GM23248 (cell line): ENCODE measurements around the gene ZNF653. TPM values are rescaled to one million over a fixed set of nuclear protein-coding genes. Genes with fewer than 3 reads are reported as not detected.

Experiments
- DNase-seq: peaks from one replicate; pipeline ENCODE4 v3.0.0-alpha.2; 2015
- H2AFZ ChIP-seq: fragments of 200-600 bp; sonication (generic); 2 replicates; pipeline ENCODE4 v1.6.1; 2016; ENCODE audit warnings: antibody characterized with exemption
- H3F3A ChIP-seq: fragments of 200-600 bp; sonication (generic); 2 replicates; pipeline ENCODE4 v1.6.1; 2016; ENCODE audit warnings: mild to moderate bottlenecking, antibody characterized with exemption, mixed run types; ENCODE audit not compliant: insufficient read depth
- H3K27ac ChIP-seq: fragments of 200-600 bp; sonication (generic); 2 replicates; pipeline ENCODE4 v1.5.1; 2016; ENCODE audit warnings: mild to moderate bottlenecking
- H3K27me3 ChIP-seq: fragments of 200-600 bp; sonication (generic); replicated peaks from 2 replicates; pipeline ENCODE4 v1.6.1; 2016; ENCODE audit warnings: mild to moderate bottlenecking; ENCODE audit not compliant: insufficient read depth
- H3K36me3 ChIP-seq: fragments of 200-600 bp; sonication (generic); 2 replicates; pipeline ENCODE4 v1.6.1; 2016; ENCODE audit warnings: low read depth, mild to moderate bottlenecking
- H3K4me1 ChIP-seq: fragments of 200-600 bp; sonication (generic); 2 replicates; pipeline ENCODE4 v1.6.1; 2016; ENCODE audit warnings: mild to moderate bottlenecking; ENCODE audit not compliant: insufficient read depth
- H3K4me2 ChIP-seq: fragments of 200-600 bp; sonication (generic); one replicate; pipeline ENCODE4 v1.6.1; 2016; ENCODE audit warnings: mild to moderate bottlenecking; ENCODE audit not compliant: unreplicated experiment
- H3K4me3 ChIP-seq: fragments of 200-600 bp; sonication (generic); 2 replicates; pipeline ENCODE4 v1.5.1; 2016; ENCODE audit warnings: mild to moderate bottlenecking
- H3K79me2 ChIP-seq: fragments of 200-600 bp; sonication (generic); 2 replicates; pipeline ENCODE4 v1.6.1; 2016; ENCODE audit warnings: mild to moderate bottlenecking; ENCODE audit not compliant: insufficient read depth
- H3K9ac ChIP-seq: fragments of 200-600 bp; sonication (generic); 2 replicates; pipeline ENCODE4 v1.6.1; 2016; ENCODE audit warnings: mild to moderate bottlenecking
- H3K9me2 ChIP-seq: fragments of 200-600 bp; sonication (generic); 2 replicates; pipeline ENCODE4 v1.6.1; 2016; ENCODE audit warnings: mixed run types, mild to moderate bottlenecking, moderate library complexity; ENCODE audit not compliant: insufficient read depth
- H3K9me3 ChIP-seq: fragments of 200-600 bp; sonication (generic); one replicate; pipeline ENCODE4 v1.6.1; 2017; ENCODE audit warnings: low read depth
- H4K20me1 ChIP-seq: fragments of 200-600 bp; sonication (generic); 2 replicates; pipeline ENCODE4 v1.6.0; 2016; ENCODE audit not compliant: insufficient read depth
- EZH2 ChIP-seq: fragments of 200-600 bp; sonication (generic); IDR thresholded peaks from 2 replicates; pipeline ENCODE4 v1.6.1; 2018; ENCODE audit warnings: antibody characterized with exemption, mild to moderate bottlenecking; ENCODE audit not compliant: insufficient read depth, poor library complexity, severe bottlenecking
- EZH2phosphoT487 ChIP-seq: fragments of 200-600 bp; sonication (generic); IDR thresholded peaks from 2 replicates; pipeline ENCODE4 v1.6.1; 2018; ENCODE audit warnings: antibody characterized with exemption, moderate library complexity, mild to moderate bottlenecking, low read depth; ENCODE audit not compliant: insufficient read depth
- WGBS, 2 experiments: methylation state at CpG; one replicate each; pipeline ENCODE4 v1.1.6; 2015 to 2017; ENCODE audit warnings: low lambda C conversion rate in 2 of 2, low coverage in 1 of 2; ENCODE audit errors: missing lambda C conversion rate in 2 of 2; 5-methylcytosine and 5-hydroxymethylcytosine counted together
- in situ Hi-C: fragments of 300-500 bp; cut with MboI; formaldehyde crosslinking; loops from 2 replicates; pipeline ENCODE4 v1.15.0; 2020
- polyA plus RNA-seq: library from polyadenylated mRNA; unstranded; fragments of >200 nt; fragmentation: Nextera tagmentation; extraction: Ambion mirVana; gene quantifications from 2 replicates; pipeline ENCODE4 v1.2.1, GENCODE V29; 2016
- total RNA-seq: library from RNA; depleted of rRNA; stranded (reverse); fragments of >200 nt; shearing (Covaris generic); gene quantifications from 2 replicates; pipeline ENCODE4 v1.2.3, GENCODE V29; 2014

ZNF653 gene
- total and polyA plus RNA-seq, 2 experiments from 2014 or later, result 2.2 to 4.6 TPM

DNA sequence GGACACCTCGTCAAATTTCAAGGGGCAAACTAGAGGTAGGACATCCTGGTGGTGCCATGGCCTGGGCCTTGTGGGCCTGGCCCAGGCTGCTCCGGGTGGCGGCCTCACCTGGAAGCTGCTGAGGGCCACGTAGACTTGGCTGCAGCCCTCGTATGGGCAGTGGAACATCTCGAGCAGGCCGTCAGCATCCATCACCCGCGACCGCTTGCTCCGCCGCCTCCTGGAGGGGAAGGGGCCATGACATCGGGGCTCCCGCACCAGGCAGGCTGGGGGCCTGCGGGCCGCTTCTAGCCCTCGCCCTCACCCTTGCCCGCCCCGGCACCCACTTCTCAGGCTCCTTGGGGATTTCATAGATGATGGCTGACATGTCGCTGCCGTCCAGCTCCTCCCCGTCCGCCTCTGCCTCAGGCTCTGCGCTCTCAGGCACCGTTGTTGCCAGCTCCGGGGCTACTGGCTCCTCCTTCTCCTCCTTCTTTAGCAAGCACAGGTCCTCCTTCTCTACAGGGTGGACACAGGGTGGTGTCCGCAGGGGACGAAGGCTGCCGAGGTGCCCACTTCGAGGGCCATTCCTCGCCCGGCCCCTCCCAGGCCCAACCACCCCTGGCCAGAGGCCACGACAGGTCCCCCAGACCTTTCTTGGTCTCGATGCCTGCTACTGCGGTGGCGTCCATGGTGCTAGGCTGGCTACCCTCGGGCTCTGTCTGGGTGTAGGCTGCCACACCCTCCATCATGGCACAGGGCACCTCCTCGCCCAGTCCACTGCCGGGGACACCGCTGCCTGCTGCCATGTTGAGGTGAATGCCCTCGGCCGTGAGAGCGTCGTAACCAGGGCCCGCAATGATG is 18.8 kb downstream of the ZNF653 start:
- Histone ChIP-seq H3K36me3 (no peaks in the 10 kb centered on the region), H3F3A (no peaks in the 10 kb centered on the region), H3K79me2 (no peaks in the 10 kb centered on the region), H2AFZ (no peak overlapping the region), H3K9ac (no peak overlapping the region), H3K27me3 (peaks cover 5% of the 10 kb centered on the region), H3K4me2 (no peak overlapping the region), H3K4me3 (no peak overlapping the region), H3K4me1 (no peaks in the 10 kb centered on the region), H4K20me1 (no peaks in the 10 kb centered on the region), H3K9me3 (no peaks in the 10 kb centered on the region), H3K27ac (no peak overlapping the region), H3K9me2 (no peaks in the 10 kb centered on the region)
- no peak for TF ChIP-seq EZH2phosphoT487
- no peak for TF ChIP-seq EZH2
- in situ Hi-C loops, result no loop called here
- 90 to 91% methylated on average over 44 of the region's 45 CpGs for WGBS, 2 experiments
- no peak for DNase-seq

DNA sequence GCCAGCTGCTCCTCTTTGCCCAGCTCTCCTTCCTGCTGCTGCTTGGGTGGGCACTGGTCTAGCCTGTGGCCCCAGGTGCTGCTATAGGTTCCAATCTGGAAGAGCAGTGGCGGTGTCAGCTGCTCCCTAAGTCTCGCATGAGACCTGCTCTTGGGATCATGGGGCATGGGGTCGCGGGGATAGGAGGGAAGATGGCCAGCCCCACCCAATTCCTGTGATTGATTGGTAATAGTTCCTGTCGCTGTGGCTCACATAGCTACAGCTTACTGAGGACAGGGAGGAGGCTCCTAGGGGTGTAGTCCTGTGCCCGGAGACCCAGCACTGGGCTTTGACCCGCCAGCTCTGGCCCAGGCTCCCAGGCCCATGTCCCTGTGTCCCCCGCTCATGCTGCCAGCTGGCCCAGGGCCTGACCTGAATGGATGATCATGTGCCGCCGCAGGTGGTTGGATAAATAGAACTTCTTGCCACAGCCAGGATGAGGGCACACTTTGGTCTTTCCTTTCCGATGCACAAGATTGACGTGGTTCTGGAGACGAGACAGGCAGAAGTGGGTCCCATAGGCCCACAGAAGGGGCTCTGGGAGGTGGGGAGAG is 20.3 kb downstream of the ZNF653 start:
- H3K27me3 ChIP-seq, result peaks cover 18% of the 10 kb centered on the region
- H3K27ac ChIP-seq, result no peak overlapping the region
- no peaks in the 10 kb centered on the region for H3K9me2 ChIP-seq
- no peak for DNase-seq
- no peak overlapping the region for H2AFZ ChIP-seq
- H3K4me3 ChIP-seq, result no peak overlapping the region
- no peak overlapping the region for H3K4me2 ChIP-seq
- H3K9me3 ChIP-seq, result no peaks in the 10 kb centered on the region
- no peak overlapping the region for H3K9ac ChIP-seq
- 90 to 91% methylated on average over 13 of the region's 13 CpGs for WGBS, 2 experiments
- in situ Hi-C loops, result no loop called here
- H3K4me1 ChIP-seq, result no peaks in the 10 kb centered on the region
- no peaks in the 10 kb centered on the region for H3F3A ChIP-seq
- no peaks in the 10 kb centered on the region for H3K79me2 ChIP-seq
- TF ChIP-seq EZH2 (no peak), EZH2phosphoT487 (no peak)
- H4K20me1 ChIP-seq, result no peaks in the 10 kb centered on the region
- no peaks in the 10 kb centered on the region for H3K36me3 ChIP-seq

DNA sequence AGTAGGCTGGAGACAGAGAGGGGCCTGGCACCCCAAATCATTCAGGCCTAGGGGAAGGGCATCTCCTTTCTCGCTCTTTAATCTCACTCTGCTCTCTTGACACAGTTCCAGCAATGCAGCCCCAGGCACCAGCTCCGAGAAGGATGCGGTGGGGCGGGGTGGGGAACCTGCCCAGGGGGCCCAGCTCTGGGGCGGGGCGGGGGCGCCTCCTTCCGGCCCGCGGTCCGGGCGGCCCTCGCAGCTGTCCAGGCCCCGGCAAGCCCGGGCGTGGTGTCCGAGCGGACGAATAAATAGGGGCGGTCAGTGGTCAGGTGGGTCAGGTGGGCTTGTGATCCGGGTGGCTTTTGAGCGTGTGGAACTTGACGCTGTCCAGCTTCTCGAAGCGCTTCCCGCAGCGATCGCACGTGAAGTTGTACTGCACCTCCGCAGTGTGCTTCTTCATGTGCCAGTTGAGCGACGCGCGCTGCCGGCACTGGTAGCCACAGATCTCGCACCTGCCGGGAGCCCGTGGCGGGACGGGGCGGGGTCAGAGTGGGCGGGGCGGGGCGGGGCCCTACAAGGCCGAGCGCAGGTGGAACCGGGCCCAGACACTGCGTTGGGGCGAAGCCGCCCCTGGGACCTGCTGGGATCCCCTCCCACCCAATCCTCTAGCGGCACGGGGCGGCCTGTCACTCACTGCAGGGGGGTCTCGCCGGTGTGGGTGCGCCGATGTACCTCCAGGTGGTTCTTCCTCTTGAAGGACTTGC is 22.1 kb downstream of the ZNF653 start:
- TF ChIP-seq EZH2phosphoT487 (no peak), EZH2 (no peak)
- Histone ChIP-seq H4K20me1 (no peaks in the 10 kb centered on the region), H3K9me2 (no peaks in the 10 kb centered on the region), H3K36me3 (no peaks in the 10 kb centered on the region), H3K4me3 (no peak overlapping the region), H3K9me3 (no peaks in the 10 kb centered on the region), H3K4me1 (no peaks in the 10 kb centered on the region), H3F3A (no peaks in the 10 kb centered on the region), H3K27me3 (peaks cover 25% of the 10 kb centered on the region), H3K9ac (no peak overlapping the region), H3K27ac (no peak overlapping the region), H2AFZ (no peak overlapping the region), H3K4me2 (no peak overlapping the region), H3K79me2 (no peaks in the 10 kb centered on the region)
- no peak for DNase-seq
- in situ Hi-C loops, result no loop called here
- WGBS, 2 experiments, result 73 to 88% methylated on average over 13 to 55 of the region's 57 CpGs

DNA sequence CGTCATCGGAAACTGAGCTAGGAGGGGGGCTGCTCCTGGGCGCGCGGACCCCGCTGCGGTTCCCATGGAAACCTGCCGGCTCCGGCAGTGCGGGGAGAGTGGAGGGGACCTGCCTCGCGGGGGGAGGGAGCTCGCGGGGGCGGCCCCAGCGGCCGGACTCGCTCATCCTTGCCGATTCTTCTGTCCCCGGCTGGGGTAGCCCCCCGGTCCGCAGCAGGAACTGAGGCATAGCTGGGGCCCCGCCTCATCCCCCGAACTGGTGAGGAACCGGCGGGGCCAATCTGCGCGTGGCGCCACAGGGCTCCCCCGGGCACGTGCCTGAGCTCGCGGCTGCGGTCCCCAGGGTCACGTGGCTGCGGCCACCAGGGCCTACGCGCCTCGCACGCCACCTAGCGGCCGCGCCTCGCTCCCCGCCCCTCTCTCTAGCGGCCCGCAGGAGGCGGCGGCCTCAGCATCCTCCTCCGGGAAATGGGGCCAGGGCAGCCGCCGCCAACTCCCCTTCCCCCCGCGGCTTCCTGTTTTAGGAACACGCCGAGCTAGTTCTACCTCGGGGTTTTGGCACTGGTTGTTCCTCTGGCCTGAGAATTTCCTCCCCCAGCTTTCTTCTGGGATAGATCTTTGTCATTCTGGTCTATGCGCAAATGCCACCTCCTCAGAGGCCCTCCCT is 23.1 kb downstream of the ZNF653 start:
- Histone ChIP-seq H3K79me2 (no peaks in the 10 kb centered on the region), H3K27ac (no peak overlapping the region), H3K4me3 (peak overlapping the region; percentile 63), H3K9me2 (no peaks in the 10 kb centered on the region), H3K9me3 (no peaks in the 10 kb centered on the region), H4K20me1 (no peaks in the 10 kb centered on the region), H3K9ac (peak overlapping the region; percentile 57), H2AFZ (peak overlapping the region; percentile 65), H3K4me2 (peak overlapping the region; percentile 68), H3K36me3 (no peaks in the 10 kb centered on the region), H3K27me3 (peaks cover 25% of the 10 kb centered on the region), H3K4me1 (no peaks in the 10 kb centered on the region), H3F3A (no peaks in the 10 kb centered on the region)
- 5 to 6% methylated on average over 35 to 41 of the region's 58 CpGs for WGBS, 2 experiments
- in situ Hi-C loops, result no loop called here
- no peak for TF ChIP-seq EZH2phosphoT487
- peak; percentile 91 for DNase-seq
